GM06990 (cell line): ENCODE data around the gene CACNA1D.
A peak's percentile ranks its signal among the peaks of the same experiment; 100 is the strongest.

Source experiments
- DNase-seq: peaks from one replicate; pipeline ENCODE4 v3.0.0-alpha.2; 2011; ENCODE audit not compliant: insufficient read length; ENCODE audit errors: extremely low read depth
- H3K27me3 ChIP-seq: replicated peaks from 2 replicates; pipeline ENCODE4 v1.6.0; 2011; ENCODE audit warnings: low read length; ENCODE audit not compliant: control insufficient read depth, insufficient read depth
- H3K36me3 ChIP-seq: 2 replicates; pipeline ENCODE4 v1.5.1; 2011; ENCODE audit warnings: low read length; ENCODE audit not compliant: control insufficient read depth, insufficient read depth
- H3K4me3 ChIP-seq: replicated peaks from 2 replicates; pipeline ENCODE4 v1.5.1; 2011; ENCODE audit warnings: low read depth, mild to moderate bottlenecking, control low read depth, low read length
- TF ChIP-seq, protein P1 (sequence below): IDR thresholded peaks from 2 replicates; pipeline ENCODE4 v1.5.1; 2011; ENCODE audit warnings: low read length, control low read depth, mild to moderate bottlenecking, inconsistent platforms; ENCODE audit not compliant: insufficient read depth, poor library complexity, severe bottlenecking

The CACNA1D gene

DNA sequence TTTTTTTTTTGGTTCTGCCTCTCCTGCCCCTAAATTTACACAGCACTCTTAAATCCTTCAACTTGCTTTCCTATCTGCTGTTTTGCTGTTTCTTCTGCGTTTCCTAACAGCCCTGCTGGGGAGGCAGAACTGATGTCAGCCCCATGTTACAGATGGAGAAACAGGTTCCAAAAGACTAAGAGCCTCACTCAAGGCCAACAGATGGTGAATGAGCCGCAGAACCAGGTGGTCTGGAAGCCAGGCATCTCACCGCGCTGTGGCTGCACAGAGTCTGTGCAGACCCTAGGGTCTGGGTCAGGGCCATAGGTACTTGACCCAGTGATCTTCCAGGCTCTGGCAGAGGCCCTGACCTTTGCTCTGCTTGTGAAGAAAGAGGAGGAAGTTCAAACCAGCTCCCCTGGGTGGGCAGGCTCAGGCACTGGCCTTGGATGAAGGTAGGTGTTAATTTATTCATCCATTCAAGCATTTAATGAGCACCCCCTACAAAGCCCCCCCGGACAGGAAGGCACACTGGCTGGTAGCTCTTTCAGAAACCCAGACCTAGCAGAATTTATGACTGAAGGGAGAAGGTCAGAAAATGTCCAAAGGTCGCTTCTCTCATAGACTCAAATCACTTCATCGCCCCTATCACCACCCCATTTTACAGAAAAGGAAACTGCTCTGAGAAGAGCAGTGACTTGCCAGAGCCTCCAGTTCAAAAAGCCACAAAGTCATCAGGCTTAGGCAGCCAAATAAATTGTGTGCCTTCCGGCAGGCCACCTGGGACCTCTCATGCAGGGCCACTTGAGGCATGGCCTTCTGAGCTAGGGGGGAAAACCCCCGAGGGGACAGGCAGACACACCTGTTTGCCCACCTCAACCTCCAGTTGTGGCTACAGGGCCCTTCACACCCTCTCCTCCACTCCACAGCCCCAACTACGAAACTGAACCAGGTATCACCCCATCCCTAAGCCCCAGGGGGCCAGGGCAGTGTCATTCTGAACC, 349.1 kb downstream of the CACNA1D start:
- H3K27me3 ChIP-seq = no peaks in the 10 kb centered on the region
- H3K4me3 ChIP-seq = peak overlapping the region; percentile 8; the same call in 1 of the 2 replicates
- peak; percentile 62 for DNase-seq
- TF ChIP-seq, protein P1, sequence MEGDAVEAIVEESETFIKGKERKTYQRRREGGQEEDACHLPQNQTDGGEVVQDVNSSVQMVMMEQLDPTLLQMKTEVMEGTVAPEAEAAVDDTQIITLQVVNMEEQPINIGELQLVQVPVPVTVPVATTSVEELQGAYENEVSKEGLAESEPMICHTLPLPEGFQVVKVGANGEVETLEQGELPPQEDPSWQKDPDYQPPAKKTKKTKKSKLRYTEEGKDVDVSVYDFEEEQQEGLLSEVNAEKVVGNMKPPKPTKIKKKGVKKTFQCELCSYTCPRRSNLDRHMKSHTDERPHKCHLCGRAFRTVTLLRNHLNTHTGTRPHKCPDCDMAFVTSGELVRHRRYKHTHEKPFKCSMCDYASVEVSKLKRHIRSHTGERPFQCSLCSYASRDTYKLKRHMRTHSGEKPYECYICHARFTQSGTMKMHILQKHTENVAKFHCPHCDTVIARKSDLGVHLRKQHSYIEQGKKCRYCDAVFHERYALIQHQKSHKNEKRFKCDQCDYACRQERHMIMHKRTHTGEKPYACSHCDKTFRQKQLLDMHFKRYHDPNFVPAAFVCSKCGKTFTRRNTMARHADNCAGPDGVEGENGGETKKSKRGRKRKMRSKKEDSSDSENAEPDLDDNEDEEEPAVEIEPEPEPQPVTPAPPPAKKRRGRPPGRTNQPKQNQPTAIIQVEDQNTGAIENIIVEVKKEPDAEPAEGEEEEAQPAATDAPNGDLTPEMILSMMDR = no peak
- H3K36me3 ChIP-seq = no peaks in the 10 kb centered on the region

GRCh38 chr3:53844262-53845102, 350.1 kb downstream of the CACNA1D start:
- Histone ChIP-seq H3K36me3 (no peaks in the 10 kb centered on the region), H3K4me3 (peak overlapping the region; percentile 68; the same call in 1 of the 2 replicates), H3K27me3 (no peaks in the 10 kb centered on the region)
- DNase-seq = peak; percentile 34
- TF ChIP-seq, protein P1 = no peak

- Histone ChIP-seq H3K36me3 (no peaks in the 10 kb centered on the region), H3K4me3 (peak overlapping the region; percentile 68), H3K27me3 (no peaks in the 10 kb centered on the region)
- TF ChIP-seq, protein P1 = peak; percentile 31
- DNase-seq = no peak
Observed at GRCh38 chr3:53845103-53845880, 350.9 kb downstream of the CACNA1D start.

GRCh38 chr3:53845881-53846133, 351.4 kb downstream of the CACNA1D start:
- Histone ChIP-seq H3K27me3 (no peaks in the 10 kb centered on the region), H3K4me3 (peak overlapping the region; percentile 68), H3K36me3 (no peaks in the 10 kb centered on the region)
- TF ChIP-seq, protein P1 = no peak
- DNase-seq = peak; percentile 46

GRCh38 chr3:53846134-53846850, 351.9 kb downstream of the CACNA1D start, which contains the start of the genes CHDH and IL17RB:
Gene CHDH, minus strand, starts transcription at chr3:53846419. Its CDS starts 22,411 bp downstream, at chr3:53824008.
Gene IL17RB, plus strand, starts transcription at chr3:53846568. Its CDS starts 21 bp downstream, at chr3:53846589.
- Histone ChIP-seq H3K27me3 (no peaks in the 10 kb centered on the region), H3K36me3 (no peaks in the 10 kb centered on the region), H3K4me3 (peak within 1 kb of the TSS; percentile 68)
- TF ChIP-seq, protein P1 = no peak
- peak; percentile 79 for DNase-seq
